Measurements from ENCODE around the gene LAMC3.
"Not testable (repeated sequence)": the region's sequence is repeated elsewhere in the genome, so short reads cannot be mapped to it uniquely, and the experiment has no call there.

Gene LAMC3

GRCh38 chr9:131031005-131031641 is 22.1 kb downstream of the LAMC3 start:
- no peak for DNase-seq

GRCh38 chr9:131031642-131032005 is 22.6 kb downstream of the LAMC3 start:
- DNase-seq = no peak

- DNase-seq = no peak
These were observed 23.4 kb downstream of the LAMC3 start for GRCh38 chr9:131032384-131032783.

- DNase-seq = no peak
These were observed 24.6 kb downstream of the LAMC3 start for GRCh38 chr9:131033269-131034224.

- no peak for DNase-seq
These were observed 25.3 kb downstream of the LAMC3 start for GRCh38 chr9:131034268-131034667.

- not testable (repeated sequence) for DNase-seq
These were observed 25.8 kb downstream of the LAMC3 start for GRCh38 chr9:131034749-131035148.

- no peak for DNase-seq
These were observed 26.6 kb downstream of the LAMC3 start for GRCh38 chr9:131035548-131035947.

GRCh38 chr9:131036071-131036470 is 27.1 kb downstream of the LAMC3 start:
- no peak for DNase-seq

- DNase-seq = no peak
These were observed 27.8 kb downstream of the LAMC3 start for GRCh38 chr9:131036529-131037334.

GRCh38 chr9:131037335-131038255 is 28.6 kb downstream of the LAMC3 start:
- DNase-seq = no peak

- DNase-seq = no peak
These were observed 29.5 kb downstream of the LAMC3 start for GRCh38 chr9:131038256-131039128.

GRCh38 chr9:131039129-131039954 is 30.4 kb downstream of the LAMC3 start:
- DNase-seq = no peak

GRCh38 chr9:131042666-131043065 is 33.7 kb downstream of the LAMC3 start:
- no peak for DNase-seq

- DNase-seq = no peak
These were observed 34.1 kb downstream of the LAMC3 start for GRCh38 chr9:131043087-131043486.

GRCh38 chr9:131043646-131044045 is 34.7 kb downstream of the LAMC3 start:
- DNase-seq = no peak

- no peak for DNase-seq
These were observed 36.5 kb downstream of the LAMC3 start for GRCh38 chr9:131045300-131046092.

- DNase-seq = no peak
These were observed 37.1 kb downstream of the LAMC3 start for GRCh38 chr9:131046093-131046380.

GRCh38 chr9:131046581-131047202 is 37.7 kb downstream of the LAMC3 start:
- DNase-seq = peak; percentile 42

GRCh38 chr9:131048332-131048731 is 39.4 kb downstream of the LAMC3 start:
- no peak for DNase-seq
